GM12878 (cell line): ENCODE data around the gene GFPT1. TPM values are rescaled to one million over a fixed set of nuclear protein-coding genes. Genes with fewer than 3 reads are reported as not detected.

ENCODE experiments used
- BMI1 ChIP-seq: fragments of 450-650 bp; IDR thresholded peaks from 2 replicates; pipeline ENCODE4 v1.6.1; 2016; ENCODE audit warnings: mild to moderate bottlenecking, moderate library complexity, borderline replicate concordance
- CBX5 ChIP-seq: sonication (generic); IDR thresholded peaks from 2 replicates; pipeline ENCODE4 v1.6.1; 2016; ENCODE audit warnings: low read depth, moderate library complexity, mild to moderate bottlenecking, inconsistent platforms
- ESRRA ChIP-seq: IDR thresholded peaks from 2 replicates; pipeline ENCODE4 v1.6.1; 2012; ENCODE audit warnings: mild to moderate bottlenecking, low read length, improper control_type of control experiment
- FOXM1 ChIP-seq: IDR thresholded peaks from 2 replicates; pipeline ENCODE4 v1.6.1; 2012; ENCODE audit warnings: low read depth, mild to moderate bottlenecking, inconsistent platforms, low read length, moderate library complexity
- IRF4 ChIP-seq: IDR thresholded peaks from 2 replicates; pipeline ENCODE4 v1.6.1; 2011; ENCODE audit warnings: low read depth, low read length
- NR2C2 ChIP-seq: IDR thresholded peaks from 2 replicates; pipeline ENCODE4 v1.6.1; 2011; ENCODE audit warnings: borderline replicate concordance, low read depth; ENCODE audit not compliant: control insufficient read depth, insufficient read length
- PAX8 ChIP-seq: fragments of 450-650 bp; IDR thresholded peaks from 2 replicates; pipeline ENCODE4 v1.6.1; 2017; ENCODE audit warnings: mild to moderate bottlenecking, moderate library complexity
- RFX5 ChIP-seq: IDR thresholded peaks from 2 replicates; pipeline ENCODE4 v1.6.1; 2011; ENCODE audit warnings: low read depth, low read length, improper control_type of control experiment
- SIX5 ChIP-seq: IDR thresholded peaks from 2 replicates; pipeline ENCODE4 v1.6.1; 2011; ENCODE audit warnings: mild to moderate bottlenecking, low read depth, low read length, moderate library complexity; ENCODE audit not compliant: severe bottlenecking
- SREBF2 ChIP-seq: IDR thresholded peaks from 2 replicates; pipeline ENCODE4 v1.6.1; 2012; ENCODE audit warnings: mild to moderate bottlenecking, low read length
- STAT1 ChIP-seq: fragments of 450-650 bp; conservative IDR thresholded peaks from 2 replicates; pipeline ENCODE4 v1.6.1; 2014; ENCODE audit warnings: antibody characterized with exemption, mild to moderate bottlenecking
- SUPT20H ChIP-seq: IDR thresholded peaks from 2 replicates; pipeline ENCODE4 v1.6.1; 2011; ENCODE audit warnings: low read depth, mild to moderate bottlenecking, low read length, moderate library complexity, borderline replicate concordance; ENCODE audit not compliant: control insufficient read depth
- TAF1 ChIP-seq: IDR thresholded peaks from 2 replicates; pipeline ENCODE4 v1.6.1; 2011; ENCODE audit warnings: mild to moderate bottlenecking, low read depth, low read length, borderline replicate concordance
- TBL1XR1 ChIP-seq: IDR thresholded peaks from 2 replicates; pipeline ENCODE4 v1.6.1; 2012; ENCODE audit warnings: low read depth, low read length, improper control_type of control experiment
- TCF7 ChIP-seq: IDR thresholded peaks from 2 replicates; pipeline ENCODE4 v1.6.1; 2014; ENCODE audit warnings: antibody characterized with exemption, borderline replicate concordance
- ZNF24 ChIP-seq: fragments of 450-650 bp; IDR thresholded peaks from 2 replicates; pipeline ENCODE4 v1.6.1; 2017; ENCODE audit warnings: antibody characterized with exemption, mild to moderate bottlenecking
- ZNF274 ChIP-seq: IDR thresholded peaks from one replicate; pipeline ENCODE4 v1.8.0; 2011; ENCODE audit not compliant: insufficient read length, insufficient read depth
- polyA plus RNA-seq, 11 experiments: library from polyadenylated mRNA; depleted of rRNA in 4 of 11; unstranded in 6 of 11; stranded (reverse) in 5 of 11; fragments of >200 nt; fragmentation: Nextera tagmentation in 4 of 11; fragmentation: Illumina TruSeq in 1 of 11; extraction: Ambion mirVana in 4 of 11; extraction: Trizol in 1 of 11; gene quantifications; 1 replicate in 1 of 11; 2 replicates in 10 of 11; pipeline versions ENCODE4 v1.2.1 to v1.2.3, GENCODE V29; 2011 to 2016; ENCODE audit warnings: inconsistent platforms in 2 of 11, missing spikeins in 2 of 11, low read depth in 1 of 11
- total RNA-seq, 4 experiments: library from RNA; depleted of rRNA in 3 of 4; stranded (reverse); fragments of >200 nt in 3 of 4; fragmentation: Illumina TruSeq in 1 of 4; extraction: Trizol in 1 of 4; gene quantifications; 2 replicates each; pipeline versions ENCODE4 v1.2.1 to v1.2.3, GENCODE V29; 2013 to 2021
- TF ChIP-seq, protein P1 (sequence below): IDR thresholded peaks from 2 replicates; pipeline ENCODE4 v1.6.1; 2011; ENCODE audit warnings: low read depth, low read length, improper control_type of control experiment, borderline replicate concordance
- TF ChIP-seq, protein P2 (sequence below): IDR thresholded peaks from 2 replicates; pipeline ENCODE4 v1.6.1; 2012; ENCODE audit warnings: low read length, inconsistent platforms
- TF ChIP-seq, protein P3 (sequence below), 3 experiments: IDR thresholded peaks in 2 of 3; conservative IDR thresholded peaks in 1 of 3; 2 replicates each; pipeline ENCODE4 v1.5.1; 2011; ENCODE audit warnings: low read depth in 3 of 3, low read length in 3 of 3, mild to moderate bottlenecking in 3 of 3, control low read depth in 2 of 3, moderate library complexity in 2 of 3, inconsistent platforms in 1 of 3, mixed read lengths in 1 of 3; ENCODE audit not compliant: control insufficient read depth in 2 of 3, insufficient read depth in 1 of 3; ENCODE audit errors: extremely low read depth in 1 of 3
- TF ChIP-seq, protein P4 (sequence below): fragments of 450-650 bp; IDR thresholded peaks from 2 replicates; pipeline ENCODE4 v1.6.1; 2017; ENCODE audit warnings: mild to moderate bottlenecking, low read depth, inconsistent platforms; ENCODE audit not compliant: poor library complexity, severe bottlenecking

GFPT1 gene
- total and polyA plus RNA-seq, 10 of the 15 experiments (the other 5 are each of a cell fraction or from before 2014, with no cell fraction given) = 10.1 to 95.2 (median 24.5) TPM

DNA sequence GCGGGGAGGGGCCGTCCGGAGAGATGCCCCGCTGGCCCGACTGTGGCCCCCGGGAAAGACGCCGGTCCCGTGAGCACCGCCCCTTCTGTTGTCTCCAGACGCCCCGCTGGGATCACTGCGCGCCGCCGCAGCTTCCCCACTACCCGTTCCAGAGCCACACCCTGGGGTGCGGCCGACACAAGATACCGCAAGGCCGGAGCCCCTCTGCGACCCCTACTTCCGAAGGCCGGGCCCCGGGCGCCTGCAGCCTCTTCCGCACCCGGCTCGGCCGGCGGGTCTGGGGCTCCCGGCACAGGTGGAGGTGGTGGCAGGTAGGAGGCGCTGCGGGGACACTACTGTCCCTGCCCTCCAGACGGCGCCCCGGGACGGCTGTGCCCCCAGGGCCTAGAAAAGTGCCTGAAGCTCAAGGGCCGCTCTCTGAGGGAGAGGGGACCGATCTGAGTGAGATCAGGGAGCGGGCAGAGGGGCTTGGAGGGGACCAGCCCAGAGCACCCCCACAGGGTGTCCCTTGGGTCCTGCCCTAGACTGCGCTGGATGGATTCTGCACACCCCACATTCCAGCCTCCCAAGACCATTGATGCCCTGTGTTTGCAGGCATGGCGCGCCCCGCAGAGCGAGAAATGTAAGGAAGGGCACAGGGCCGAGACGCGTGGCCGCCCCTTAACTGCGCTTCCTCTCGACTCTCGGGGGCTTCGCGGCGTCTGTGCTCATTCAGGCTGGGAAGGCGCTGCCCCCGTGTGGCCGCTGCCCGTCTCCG lies 80.0 kb downstream of the GFPT1 start (continued):
- TF ChIP-seq, protein P1, sequence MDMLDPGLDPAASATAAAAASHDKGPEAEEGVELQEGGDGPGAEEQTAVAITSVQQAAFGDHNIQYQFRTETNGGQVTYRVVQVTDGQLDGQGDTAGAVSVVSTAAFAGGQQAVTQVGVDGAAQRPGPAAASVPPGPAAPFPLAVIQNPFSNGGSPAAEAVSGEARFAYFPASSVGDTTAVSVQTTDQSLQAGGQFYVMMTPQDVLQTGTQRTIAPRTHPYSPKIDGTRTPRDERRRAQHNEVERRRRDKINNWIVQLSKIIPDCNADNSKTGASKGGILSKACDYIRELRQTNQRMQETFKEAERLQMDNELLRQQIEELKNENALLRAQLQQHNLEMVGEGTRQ = no peak
- TF ChIP-seq ZNF274 = no peak
- TF ChIP-seq SREBF2 = no peak
- no peak for TF ChIP-seq CBX5
- TF ChIP-seq RFX5 = no peak
- no peak for TF ChIP-seq BMI1
- no peak for TF ChIP-seq PAX8
- TF ChIP-seq, protein P2, sequence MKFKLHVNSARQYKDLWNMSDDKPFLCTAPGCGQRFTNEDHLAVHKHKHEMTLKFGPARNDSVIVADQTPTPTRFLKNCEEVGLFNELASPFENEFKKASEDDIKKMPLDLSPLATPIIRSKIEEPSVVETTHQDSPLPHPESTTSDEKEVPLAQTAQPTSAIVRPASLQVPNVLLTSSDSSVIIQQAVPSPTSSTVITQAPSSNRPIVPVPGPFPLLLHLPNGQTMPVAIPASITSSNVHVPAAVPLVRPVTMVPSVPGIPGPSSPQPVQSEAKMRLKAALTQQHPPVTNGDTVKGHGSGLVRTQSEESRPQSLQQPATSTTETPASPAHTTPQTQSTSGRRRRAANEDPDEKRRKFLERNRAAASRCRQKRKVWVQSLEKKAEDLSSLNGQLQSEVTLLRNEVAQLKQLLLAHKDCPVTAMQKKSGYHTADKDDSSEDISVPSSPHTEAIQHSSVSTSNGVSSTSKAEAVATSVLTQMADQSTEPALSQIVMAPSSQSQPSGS = no peak
- TF ChIP-seq NR2C2 = no peak
- no peak for TF ChIP-seq STAT1
- TF ChIP-seq TCF7 = no peak
- no peak for TF ChIP-seq FOXM1
- TF ChIP-seq IRF4 = no peak
- no peak for TF ChIP-seq SUPT20H
- no peak for TF ChIP-seq TBL1XR1
- TF ChIP-seq SIX5 = no peak
- TF ChIP-seq TAF1 = no peak
- TF ChIP-seq, protein P3, sequence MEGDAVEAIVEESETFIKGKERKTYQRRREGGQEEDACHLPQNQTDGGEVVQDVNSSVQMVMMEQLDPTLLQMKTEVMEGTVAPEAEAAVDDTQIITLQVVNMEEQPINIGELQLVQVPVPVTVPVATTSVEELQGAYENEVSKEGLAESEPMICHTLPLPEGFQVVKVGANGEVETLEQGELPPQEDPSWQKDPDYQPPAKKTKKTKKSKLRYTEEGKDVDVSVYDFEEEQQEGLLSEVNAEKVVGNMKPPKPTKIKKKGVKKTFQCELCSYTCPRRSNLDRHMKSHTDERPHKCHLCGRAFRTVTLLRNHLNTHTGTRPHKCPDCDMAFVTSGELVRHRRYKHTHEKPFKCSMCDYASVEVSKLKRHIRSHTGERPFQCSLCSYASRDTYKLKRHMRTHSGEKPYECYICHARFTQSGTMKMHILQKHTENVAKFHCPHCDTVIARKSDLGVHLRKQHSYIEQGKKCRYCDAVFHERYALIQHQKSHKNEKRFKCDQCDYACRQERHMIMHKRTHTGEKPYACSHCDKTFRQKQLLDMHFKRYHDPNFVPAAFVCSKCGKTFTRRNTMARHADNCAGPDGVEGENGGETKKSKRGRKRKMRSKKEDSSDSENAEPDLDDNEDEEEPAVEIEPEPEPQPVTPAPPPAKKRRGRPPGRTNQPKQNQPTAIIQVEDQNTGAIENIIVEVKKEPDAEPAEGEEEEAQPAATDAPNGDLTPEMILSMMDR (IDR thresholded peaks at IDR 0.05 in 2 of 3, conservative IDR thresholded peaks at IDR 0.05 in 1 of 3; ENCODE audit: control insufficient read depth in 2 of 3, extremely low read depth in 1 of 3, insufficient read depth in 1 of 3, low read depth in 3 of 3, low read length in 3 of 3) = peak; percentile 66 to 91 (median 79)
- TF ChIP-seq, protein P4, sequence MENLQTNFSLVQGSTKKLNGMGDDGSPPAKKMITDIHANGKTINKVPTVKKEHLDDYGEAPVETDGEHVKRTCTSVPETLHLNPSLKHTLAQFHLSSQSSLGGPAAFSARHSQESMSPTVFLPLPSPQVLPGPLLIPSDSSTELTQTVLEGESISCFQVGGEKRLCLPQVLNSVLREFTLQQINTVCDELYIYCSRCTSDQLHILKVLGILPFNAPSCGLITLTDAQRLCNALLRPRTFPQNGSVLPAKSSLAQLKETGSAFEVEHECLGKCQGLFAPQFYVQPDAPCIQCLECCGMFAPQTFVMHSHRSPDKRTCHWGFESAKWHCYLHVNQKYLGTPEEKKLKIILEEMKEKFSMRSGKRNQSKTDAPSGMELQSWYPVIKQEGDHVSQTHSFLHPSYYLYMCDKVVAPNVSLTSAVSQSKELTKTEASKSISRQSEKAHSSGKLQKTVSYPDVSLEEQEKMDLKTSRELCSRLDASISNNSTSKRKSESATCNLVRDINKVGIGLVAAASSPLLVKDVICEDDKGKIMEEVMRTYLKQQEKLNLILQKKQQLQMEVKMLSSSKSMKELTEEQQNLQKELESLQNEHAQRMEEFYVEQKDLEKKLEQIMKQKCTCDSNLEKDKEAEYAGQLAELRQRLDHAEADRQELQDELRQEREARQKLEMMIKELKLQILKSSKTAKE = no peak
- no peak for TF ChIP-seq ESRRA
- no peak for TF ChIP-seq ZNF24
